ENCODE data around the gene PPP1R9B. TPM values are rescaled to one million over a fixed set of nuclear protein-coding genes. Genes with fewer than 3 reads are reported as not detected.

The PPP1R9B gene
- total and polyA plus RNA-seq, 3 experiments from 2014 or later: 1.7 to 89.0 (median 86.9) TPM

GRCh38 chr17:50162466-50163254 lies 12.2 kb upstream of the PPP1R9B start:
- CTCF ChIA-PET: interaction anchor here (0.9 to 2.8 kb wide), 17 partner anchors 11 to 112 kb away, joined by 3 to 56 read pairs (median 9); partner anchors contain the start of genes COL1A1, PPP1R9B, SAMD14 and TMEM92
- H3K36me3 Mint-ChIP-seq: no peaks in the 10 kb centered on the region

DNA sequence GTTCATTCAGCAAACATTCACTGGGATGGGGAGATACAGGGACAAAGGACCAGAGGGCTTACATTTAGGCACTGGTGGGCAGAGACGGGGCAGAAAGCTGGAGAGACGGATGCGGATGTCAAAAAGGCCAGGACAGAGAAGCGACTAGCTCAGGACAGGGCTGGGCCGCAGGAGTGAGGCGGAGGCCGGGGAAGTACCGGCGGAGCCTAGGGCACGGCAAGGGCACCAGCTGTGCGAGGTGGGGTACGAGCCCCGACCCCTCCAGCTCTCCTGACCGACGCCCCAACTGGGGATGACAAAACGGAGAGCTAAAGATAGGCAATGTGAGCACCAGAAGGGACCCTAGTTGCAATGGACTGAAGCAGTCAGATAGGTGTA lies 11.4 kb upstream of the PPP1R9B start:
- H3K4me3 ChIP-seq (ENCODE audit: low read length): peak overlapping the region; percentile 78
- no peaks in the 10 kb centered on the region for H3K36me3 ChIP-seq (ENCODE audit: insufficient read depth, low read length)
- no peaks in the 10 kb centered on the region for H3K9me3 ChIP-seq (ENCODE audit: low read length)
- no peak overlapping the region for H3K27ac ChIP-seq (ENCODE audit: low read depth, low read length)
- no peaks in the 10 kb centered on the region for H3K27me3 ChIP-seq (ENCODE audit: insufficient read depth, low read length, poor library complexity, severe bottlenecking)
- H3K4me3 Mint-ChIP-seq: peak overlapping the region; percentile 1 to 82 (median 54)
- H3K9me3 Mint-ChIP-seq: no peaks in the 10 kb centered on the region
- POLR2A ChIA-PET: interaction anchor here (1.2 to 2.1 kb wide), 2 partner anchors 12 to 14 kb away, joined by 8 read pairs; partner anchors contain the start of gene PPP1R9B
- no peak for DNase-seq
- H3K27me3 Mint-ChIP-seq: peaks cover 0 to 3% of the 10 kb centered on the region in 2 donors
- CTCF ChIA-PET: interaction anchor here (0.9 to 2.8 kb wide), 18 partner anchors 11 to 113 kb away, joined by 3 to 56 read pairs (median 8); partner anchors contain the start of genes COL1A1, PPP1R9B, SAMD14 and TMEM92
- H3K36me3 Mint-ChIP-seq: no peaks in the 10 kb centered on the region
- peak overlapping the region; percentile 21 to 96 (median 82) for H3K27ac Mint-ChIP-seq
- peaks cover 24 to 32% (median 29%) of the 10 kb centered on the region in 3 donors for H3K4me1 Mint-ChIP-seq
- H3K4me1 ChIP-seq (ENCODE audit: insufficient read depth, low read length): peaks cover 34% of the 10 kb centered on the region

More at GRCh38 chr17:50162466-50163254, 12.2 kb upstream of the PPP1R9B start:
- Histone ChIP-seq H3K4me3 (ENCODE audit: low read length) (no peak overlapping the region), H3K9me3 (ENCODE audit: low read length) (no peaks in the 10 kb centered on the region), H3K4me1 (ENCODE audit: insufficient read depth, low read length) (peaks cover 32% of the 10 kb centered on the region), H3K27me3 (ENCODE audit: insufficient read depth, low read length, poor library complexity, severe bottlenecking) (no peaks in the 10 kb centered on the region), H3K27ac (ENCODE audit: low read depth, low read length) (no peak overlapping the region), H3K36me3 (ENCODE audit: insufficient read depth, low read length) (no peaks in the 10 kb centered on the region)
- peaks cover 24 to 32% (median 29%) of the 10 kb centered on the region in 3 donors for H3K4me1 Mint-ChIP-seq
- H3K4me3 Mint-ChIP-seq: peak overlapping the region in 5 of 7 donors; percentile 20 to 44 (median 36)
- H3K9me3 Mint-ChIP-seq: no peaks in the 10 kb centered on the region
- peaks cover 0 to 3% of the 10 kb centered on the region in 2 donors for H3K27me3 Mint-ChIP-seq
- POLR2A ChIA-PET: interaction anchor here (1.2 to 2.1 kb wide), 2 partner anchors 13 to 15 kb away, joined by 8 read pairs; partner anchors contain the start of gene PPP1R9B
- peak in 2 of 5 donors; percentile 11 to 57 for DNase-seq
- peak overlapping the region in 5 of 8 donors; percentile 42 to 96 (median 62) for H3K27ac Mint-ChIP-seq

DNA sequence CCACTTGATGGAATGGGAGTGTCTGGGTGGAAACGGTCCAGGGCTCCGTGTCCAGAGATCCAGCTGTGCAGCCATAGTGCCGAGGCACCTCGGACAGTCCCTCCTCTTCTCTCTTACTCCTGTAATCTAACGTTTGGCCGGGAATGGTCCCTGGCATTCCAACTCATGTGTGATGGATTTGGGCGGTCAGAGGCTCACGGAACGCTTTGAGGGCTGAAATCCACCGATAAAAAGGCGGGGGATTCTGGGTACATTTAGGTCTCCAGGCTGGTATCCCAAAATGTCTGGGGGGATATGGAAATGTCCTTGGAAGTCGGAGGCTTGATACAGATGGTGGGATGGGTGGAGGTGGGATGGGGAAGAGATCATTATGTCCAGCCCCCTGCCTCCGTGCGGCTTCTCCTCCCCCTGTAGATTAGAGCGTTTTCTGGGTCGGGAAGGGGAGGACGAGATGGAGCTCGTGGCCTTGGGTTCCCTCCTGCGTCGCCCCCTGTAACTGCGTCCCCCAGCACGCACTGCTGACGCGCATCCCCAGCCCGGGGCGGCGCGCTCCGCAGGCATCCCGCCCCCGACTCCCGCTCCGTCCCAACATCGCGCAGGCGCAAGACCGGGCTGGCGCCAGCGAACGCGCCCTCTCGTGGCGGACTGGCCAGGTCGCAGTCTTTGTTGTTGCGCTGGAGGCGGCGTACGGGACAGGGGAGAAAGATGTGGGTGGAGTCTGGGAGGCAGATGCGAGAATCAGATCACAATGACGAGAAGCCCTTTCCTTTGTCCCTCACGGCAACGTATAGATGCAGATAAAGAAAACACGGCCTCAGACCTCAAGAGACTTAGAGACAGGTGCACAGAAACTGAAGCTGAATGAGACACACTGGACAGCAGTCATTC lies 10.8 kb upstream of the PPP1R9B start:
- Mint-ChIP-seq H3K27ac (peak overlapping the region; percentile 21 to 96 (median 89)), H3K36me3 (no peaks in the 10 kb centered on the region), H3K27me3 (peaks cover 0 to 3% of the 10 kb centered on the region in 2 donors), H3K4me1 (peaks cover 24 to 32% (median 29%) of the 10 kb centered on the region in 3 donors), H3K9me3 (no peaks in the 10 kb centered on the region), H3K4me3 (peak overlapping the region; percentile 1 to 82 (median 54))
- Histone ChIP-seq H3K36me3 (ENCODE audit: insufficient read depth, low read length) (no peaks in the 10 kb centered on the region), H3K4me1 (ENCODE audit: insufficient read depth, low read length) (peaks cover 34% of the 10 kb centered on the region), H3K4me3 (ENCODE audit: low read length) (peak overlapping the region; percentile 78), H3K27me3 (ENCODE audit: insufficient read depth, low read length, poor library complexity, severe bottlenecking) (no peaks in the 10 kb centered on the region), H3K9me3 (ENCODE audit: low read length) (no peaks in the 10 kb centered on the region), H3K27ac (ENCODE audit: low read depth, low read length) (no peak overlapping the region)
- CTCF ChIA-PET: interaction anchor here (0.9 to 2.8 kb wide), 19 partner anchors 8 to 114 kb away, joined by 3 to 56 read pairs (median 7); partner anchors contain the start of genes PPP1R9B, SAMD14 and TMEM92
- POLR2A ChIA-PET: interaction anchor here (0.7 to 2.1 kb wide), 5 partner anchors 9 to 16 kb away, joined by 4 to 8 read pairs (median 6); partner anchors contain the start of gene PPP1R9B
- peak; percentile 93 to 96 (median 93) for DNase-seq

- POLR2A ChIA-PET: no interaction called here
- Histone ChIP-seq H3K27me3 (ENCODE audit: insufficient read depth, low read length, poor library complexity, severe bottlenecking) (no peaks in the 10 kb centered on the region), H3K4me1 (ENCODE audit: insufficient read depth, low read length) (peaks cover 50% of the 10 kb centered on the region), H3K36me3 (ENCODE audit: insufficient read depth, low read length) (no peaks in the 10 kb centered on the region), H3K27ac (ENCODE audit: low read depth, low read length) (no peak overlapping the region), H3K4me3 (ENCODE audit: low read length) (no peak overlapping the region), H3K9me3 (ENCODE audit: low read length) (no peaks in the 10 kb centered on the region)
- Mint-ChIP-seq H3K4me1 (peaks cover 27 to 39% (median 29%) of the 10 kb centered on the region in 3 donors), H3K4me3 (peak overlapping the region in 1 of 7 donors; percentile 10), H3K27me3 (peaks cover 0 to 3% of the 10 kb centered on the region in 2 donors), H3K36me3 (no peaks in the 10 kb centered on the region), H3K9me3 (no peaks in the 10 kb centered on the region), H3K27ac (peak overlapping the region in 6 of 8 donors; percentile 5 to 66 (median 48))
- CTCF ChIA-PET: interaction anchor here (0.8 to 1.9 kb wide), 3 partner anchors 13 to 44 kb away, joined by 3 to 7 read pairs (median 4); partner anchors contain the start of gene COL1A1
- DNase-seq: peak in 2 of 5 donors; percentile 17 to 35
Observed at GRCh38 chr17:50157891-50158290, 7.4 kb upstream of the PPP1R9B start.

DNA sequence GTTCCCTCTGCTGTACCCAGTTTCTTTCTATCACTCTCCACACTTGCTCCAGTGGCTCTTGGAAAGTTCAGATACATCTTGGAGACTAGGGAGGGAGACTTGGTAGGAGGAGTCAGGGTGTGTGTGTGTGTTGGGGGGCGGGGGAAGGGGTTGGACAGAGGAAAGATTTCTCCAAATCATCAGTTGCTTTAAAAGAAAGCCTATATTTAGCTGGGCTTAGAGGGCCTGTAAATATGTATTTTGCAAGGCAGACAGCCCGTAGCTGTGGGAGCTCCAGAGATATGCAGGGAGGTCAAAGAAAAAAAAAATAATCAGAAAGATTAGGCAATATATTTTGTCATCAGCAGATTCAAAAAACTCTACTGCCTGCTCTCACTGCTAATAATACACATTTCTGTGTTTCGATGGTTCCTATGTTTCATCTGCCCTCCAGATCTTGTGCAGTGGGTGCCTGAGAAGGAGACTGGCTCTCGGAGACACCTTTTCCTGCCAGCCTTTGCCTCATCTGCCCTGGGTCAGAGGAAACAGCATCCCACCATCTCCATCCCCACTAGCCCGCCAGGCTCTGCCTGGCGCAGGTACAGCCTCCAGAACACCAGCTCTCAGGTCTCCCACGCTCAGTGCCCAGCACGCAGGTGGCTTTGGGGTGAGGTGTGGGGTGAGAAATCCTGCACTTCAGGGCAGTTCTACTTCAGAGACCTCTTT lies 4.8 kb upstream of the PPP1R9B start:
- ChIA-PET CTCF (interaction anchor here (1.1 to 6.1 kb wide), 4 partner anchors 14 to 61 kb away, joined by 4 to 50 read pairs (median 6); no protein-coding TSS in a partner anchor), POLR2A (no interaction called here)
- peak overlapping the region in 3 of 8 donors; percentile 24 to 88 (median 33) for H3K27ac Mint-ChIP-seq
- Histone ChIP-seq H3K36me3 (ENCODE audit: insufficient read depth, low read length) (no peaks in the 10 kb centered on the region), H3K27me3 (ENCODE audit: insufficient read depth, low read length, poor library complexity, severe bottlenecking) (no peaks in the 10 kb centered on the region), H3K9me3 (ENCODE audit: low read length) (no peaks in the 10 kb centered on the region), H3K4me3 (ENCODE audit: low read length) (no peak overlapping the region), H3K27ac (ENCODE audit: low read depth, low read length) (no peak overlapping the region), H3K4me1 (ENCODE audit: insufficient read depth, low read length) (peaks cover 44% of the 10 kb centered on the region)
- peaks cover 0 to 3% (median 0%) of the 10 kb centered on the region in 3 donors for H3K36me3 Mint-ChIP-seq
- no peaks in the 10 kb centered on the region for H3K9me3 Mint-ChIP-seq
- no peak for DNase-seq
- H3K4me1 Mint-ChIP-seq: peaks cover 23 to 27% (median 25%) of the 10 kb centered on the region in 3 donors
- no peaks in the 10 kb centered on the region for H3K27me3 Mint-ChIP-seq
- peak overlapping the region in 2 of 7 donors; percentile 36 to 72 for H3K4me3 Mint-ChIP-seq

GRCh38 chr17:50154604-50155003 lies 4.1 kb upstream of the PPP1R9B start:
- ChIA-PET CTCF (interaction anchor here (1.1 to 6.1 kb wide), 3 partner anchors 14 to 60 kb away, joined by 4 to 50 read pairs (median 6); no protein-coding TSS in a partner anchor), POLR2A (no interaction called here)
- Histone ChIP-seq H3K27me3 (ENCODE audit: insufficient read depth, low read length, poor library complexity, severe bottlenecking) (no peaks in the 10 kb centered on the region), H3K36me3 (ENCODE audit: insufficient read depth, low read length) (no peaks in the 10 kb centered on the region), H3K27ac (ENCODE audit: low read depth, low read length) (no peak overlapping the region), H3K9me3 (ENCODE audit: low read length) (no peaks in the 10 kb centered on the region), H3K4me1 (ENCODE audit: insufficient read depth, low read length) (peaks cover 44% of the 10 kb centered on the region), H3K4me3 (ENCODE audit: low read length) (no peak overlapping the region)
- peak overlapping the region in 7 of 8 donors; percentile 18 to 88 (median 48) for H3K27ac Mint-ChIP-seq
- peaks cover 0 to 3% (median 0%) of the 10 kb centered on the region in 3 donors for H3K36me3 Mint-ChIP-seq
- H3K4me1 Mint-ChIP-seq: peaks cover 20 to 27% (median 25%) of the 10 kb centered on the region in 3 donors
- DNase-seq: no peak
- no peaks in the 10 kb centered on the region for H3K9me3 Mint-ChIP-seq
- H3K4me3 Mint-ChIP-seq: peak overlapping the region in 2 of 7 donors; percentile 7 to 72
- no peaks in the 10 kb centered on the region for H3K27me3 Mint-ChIP-seq
